ENCODE results near the gene GABARAPL1.
A peak's percentile ranks its signal among the peaks of the same experiment; 100 is the strongest.

GABARAPL1 gene

GRCh38 chr12:10235761-10236631, 23.3 kb downstream of the GABARAPL1 start:
- DNase-seq = peak; percentile 52 to 60

- no peak for DNase-seq
These were observed 24.0 kb downstream of the GABARAPL1 start for GRCh38 chr12:10236720-10237119.

- no peak for DNase-seq
These were observed 25.8 kb downstream of the GABARAPL1 start for GRCh38 chr12:10238526-10238925.

GRCh38 chr12:10241290-10241689, 28.6 kb downstream of the GABARAPL1 start:
- DNase-seq = no peak

- no peak for DNase-seq
These were observed 29.1 kb downstream of the GABARAPL1 start for GRCh38 chr12:10241727-10242126.

GRCh38 chr12:10242539-10242938, 29.9 kb downstream of the GABARAPL1 start:
- no peak for DNase-seq

GRCh38 chr12:10243818-10244520, 31.3 kb downstream of the GABARAPL1 start:
- DNase-seq = peak; percentile 32 to 52

GRCh38 chr12:10247436-10248058, 34.9 kb downstream of the GABARAPL1 start:
- DNase-seq = no peak

GRCh38 chr12:10249690-10250455, 37.2 kb downstream of the GABARAPL1 start:
- DNase-seq = peak; percentile 32 to 53

- no peak for DNase-seq
These were observed 39.0 kb downstream of the GABARAPL1 start for GRCh38 chr12:10251669-10252068.

GRCh38 chr12:10252201-10252600, 39.5 kb downstream of the GABARAPL1 start:
- DNase-seq = no peak

- DNase-seq = no peak
These were observed 43.4 kb downstream of the GABARAPL1 start for GRCh38 chr12:10256064-10256463.

- DNase-seq = no peak
These were observed 48.2 kb downstream of the GABARAPL1 start for GRCh38 chr12:10260927-10261326.

GRCh38 chr12:10268037-10268436, 55.4 kb downstream of the GABARAPL1 start:
- DNase-seq = no peak

- DNase-seq = no peak
These were observed 59.8 kb downstream of the GABARAPL1 start for GRCh38 chr12:10272467-10272866.

All from CD4-positive, alpha-beta T cell treated with Interleukin-4 for 1 hour (primary cell).